GM21367 (cell line): ENCODE results near the gene SPATA17.
"Not testable (repeated sequence)": the region's sequence is repeated elsewhere in the genome, so short reads cannot be mapped to it uniquely, and the experiment has no call there.

Experiments used
- ATAC-seq: cut with Tn5 transposase; IDR thresholded peaks from one replicate; pipeline ENCODE4 v1.9.1; 2021; ENCODE audit not compliant: unreplicated experiment

SPATA17 gene

GRCh38 chr1:217674028-217674729 is 43.0 kb downstream of the SPATA17 start:
- ATAC-seq, result no peak

DNA sequence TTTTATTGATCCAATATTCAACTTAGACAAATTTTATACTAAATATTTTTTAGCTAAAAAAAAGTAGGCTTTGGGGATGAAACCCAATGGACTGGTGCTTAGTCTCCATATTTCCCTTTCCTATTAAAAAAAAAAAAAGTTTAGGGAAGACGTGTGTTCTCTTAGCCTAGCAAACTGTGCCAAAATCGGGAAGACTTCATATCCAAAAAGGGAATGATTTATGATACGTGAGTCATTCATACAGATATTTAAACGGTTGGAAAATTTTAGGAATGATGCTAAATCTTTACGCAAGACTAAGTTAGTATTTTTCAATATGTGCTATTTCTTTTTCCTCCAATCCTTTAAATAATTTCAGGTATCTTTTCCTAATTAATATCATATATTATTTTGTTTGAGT is 50.7 kb downstream of the SPATA17 start:
- ATAC-seq, result no peak

DNA sequence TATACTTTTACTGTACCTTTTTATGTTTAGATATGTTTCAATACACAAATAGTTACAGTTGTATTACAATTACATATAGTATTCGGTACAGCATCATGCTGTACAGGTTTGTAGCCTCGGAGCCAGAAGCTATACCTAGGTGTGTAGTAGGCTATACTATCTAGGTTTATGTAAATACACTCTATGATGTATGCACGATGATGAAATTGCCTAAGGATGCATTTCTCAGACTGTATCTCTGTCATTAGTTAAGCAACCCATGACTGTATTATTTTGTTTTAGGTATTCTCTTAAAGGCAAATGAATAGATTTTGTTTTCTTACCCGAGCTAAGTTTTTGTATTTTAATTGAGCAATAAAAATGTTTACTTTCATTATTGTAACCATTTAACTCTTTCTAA is 56.4 kb downstream of the SPATA17 start:
- no peak for ATAC-seq

GRCh38 chr1:217696140-217696539 is 65.0 kb downstream of the SPATA17 start:
- not testable (repeated sequence) for ATAC-seq

DNA sequence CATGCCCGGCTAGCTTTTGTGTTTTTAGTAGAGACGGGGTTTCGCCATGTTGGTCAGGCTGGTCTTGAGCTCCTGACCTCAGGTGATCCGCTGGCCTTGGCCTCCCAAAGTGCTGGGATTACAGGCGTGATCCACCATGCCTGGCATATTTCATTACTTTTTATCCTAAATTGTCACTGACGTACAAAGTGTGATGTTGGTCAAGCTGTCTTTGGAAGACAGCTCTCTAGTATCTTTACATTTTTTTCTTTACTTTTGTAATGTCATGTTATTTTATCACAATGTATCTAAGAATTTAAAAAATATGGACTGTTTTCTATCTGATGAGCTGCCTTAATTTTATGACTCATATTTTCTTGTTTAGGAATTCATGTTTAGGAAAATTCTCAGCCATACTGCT is 72.2 kb downstream of the SPATA17 start:
- ATAC-seq, result no peak

DNA sequence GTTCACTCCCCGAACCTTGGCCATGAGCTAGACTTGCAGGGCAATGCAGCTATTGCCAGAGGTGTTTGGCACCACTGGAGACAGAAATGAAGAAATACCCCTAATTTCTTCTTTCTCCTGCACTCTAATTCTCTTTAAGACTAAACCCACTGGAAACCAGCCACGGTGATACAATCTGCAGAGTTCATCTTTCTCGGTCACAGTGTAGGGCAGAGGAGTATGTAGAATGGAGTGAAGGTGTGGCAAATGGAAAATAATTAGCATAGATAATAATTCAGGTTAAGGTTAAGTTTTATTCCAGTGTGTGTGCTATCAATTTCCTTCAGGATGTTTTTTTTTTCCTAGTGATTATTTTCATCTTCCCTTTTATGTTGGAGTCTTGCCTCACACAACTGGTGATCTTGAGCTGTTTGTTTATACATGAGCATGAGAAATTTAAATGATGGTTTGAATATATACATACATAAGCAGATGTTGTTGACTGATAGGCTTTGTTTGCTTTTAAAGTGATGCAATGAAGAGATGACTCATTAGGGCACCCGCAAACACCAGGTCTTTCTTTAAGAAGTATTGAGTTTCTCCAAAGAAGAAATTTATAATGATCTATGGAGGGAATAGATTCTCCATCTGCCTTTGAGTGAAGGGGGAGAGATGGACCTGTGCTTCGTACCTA is 81.9 kb downstream of the SPATA17 start:
- ATAC-seq, result no peak

GRCh38 chr1:217715681-217716080 is 84.5 kb downstream of the SPATA17 start:
- ATAC-seq, result no peak

- ATAC-seq, result no peak
Observed at GRCh38 chr1:217717959-217718358, 86.8 kb downstream of the SPATA17 start.

- ATAC-seq, result peak; percentile 43
Observed at GRCh38 chr1:217718873-217719272, 87.7 kb downstream of the SPATA17 start.

DNA sequence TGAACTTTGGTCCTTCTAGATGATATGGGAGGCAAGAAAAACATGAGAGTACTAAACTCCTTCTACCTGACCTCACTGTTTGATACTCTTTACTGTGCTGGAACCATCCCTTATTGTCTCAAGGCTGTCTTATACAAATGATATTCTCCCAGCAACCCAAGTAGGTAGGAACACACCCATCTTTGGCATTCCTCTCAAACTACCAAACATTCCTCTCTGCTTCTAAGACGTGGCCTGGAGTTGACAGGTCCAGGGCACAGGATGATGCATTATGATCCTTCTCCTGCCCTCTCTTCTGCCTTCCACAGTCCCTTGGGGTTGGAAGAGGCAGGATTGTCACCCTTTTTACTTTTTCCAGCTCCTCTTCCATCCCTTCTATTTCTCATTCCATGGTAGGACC is 90.5 kb downstream of the SPATA17 start:
- ATAC-seq, result no peak

DNA sequence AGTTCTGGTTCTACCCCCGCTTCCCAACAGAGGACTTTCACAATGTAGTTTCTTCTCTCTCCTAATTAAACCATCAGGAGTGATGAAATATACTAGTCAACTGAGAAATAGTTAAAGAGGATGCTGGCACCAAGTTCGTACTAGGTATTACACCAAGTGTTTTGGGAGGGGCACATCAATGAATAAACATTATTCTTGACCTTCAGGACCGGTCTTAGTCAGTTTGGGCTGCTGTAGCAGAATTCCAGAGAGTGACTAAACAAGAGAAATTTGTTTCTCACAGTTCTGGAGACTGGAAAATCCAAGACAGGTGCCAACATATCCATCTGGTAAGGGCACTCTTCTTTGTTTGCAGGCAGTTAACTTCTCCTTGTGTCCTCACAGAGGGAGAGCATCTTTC is 103.8 kb downstream of the SPATA17 start:
- no peak for ATAC-seq

DNA sequence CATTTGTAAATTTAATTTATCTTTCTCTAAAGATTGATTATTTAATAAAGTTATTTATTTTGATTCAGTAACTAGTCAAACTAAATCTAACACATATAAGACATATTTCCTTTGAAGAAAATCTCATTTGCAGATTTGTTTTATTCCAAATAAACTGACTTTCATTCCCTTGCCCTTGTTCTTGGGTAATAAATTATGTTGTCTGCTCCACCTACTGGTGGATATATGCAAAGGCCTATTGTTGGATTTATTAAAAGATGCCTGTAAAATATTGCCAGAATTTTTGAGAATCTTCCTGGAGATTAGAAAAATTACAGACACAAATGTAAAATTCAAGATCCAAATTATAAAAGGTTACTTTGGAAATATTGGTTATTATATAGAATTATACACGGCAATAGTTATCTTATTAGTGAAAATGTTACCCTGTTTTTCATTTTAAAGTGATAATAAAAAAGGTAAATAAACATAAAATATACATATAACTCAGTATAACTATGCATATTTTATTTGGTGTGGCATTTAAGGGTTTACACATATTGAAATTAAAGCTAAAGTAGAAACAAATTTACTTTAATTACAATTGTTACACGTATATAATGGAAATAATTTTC is 116.1 kb downstream of the SPATA17 start:
- no peak for ATAC-seq

DNA sequence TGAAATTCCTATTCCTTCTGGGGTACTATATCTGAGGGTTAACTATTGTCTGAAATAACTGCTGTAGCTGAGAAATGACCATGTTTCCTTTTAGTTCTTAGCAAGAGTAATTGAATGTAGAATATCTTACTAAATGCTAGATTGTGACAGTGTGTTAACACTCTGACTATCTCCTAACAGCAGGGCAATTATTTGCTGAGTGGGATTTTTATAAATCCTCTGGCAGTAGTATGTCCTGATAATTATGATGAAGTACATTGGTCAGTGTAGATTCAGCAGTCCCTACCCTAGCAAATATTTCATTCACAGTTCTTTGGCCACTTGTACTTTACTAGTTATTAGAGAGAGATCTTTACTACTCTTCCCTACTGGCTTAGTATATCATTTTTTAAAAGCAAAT is 138.6 kb downstream of the SPATA17 start:
- ATAC-seq, result no peak

DNA sequence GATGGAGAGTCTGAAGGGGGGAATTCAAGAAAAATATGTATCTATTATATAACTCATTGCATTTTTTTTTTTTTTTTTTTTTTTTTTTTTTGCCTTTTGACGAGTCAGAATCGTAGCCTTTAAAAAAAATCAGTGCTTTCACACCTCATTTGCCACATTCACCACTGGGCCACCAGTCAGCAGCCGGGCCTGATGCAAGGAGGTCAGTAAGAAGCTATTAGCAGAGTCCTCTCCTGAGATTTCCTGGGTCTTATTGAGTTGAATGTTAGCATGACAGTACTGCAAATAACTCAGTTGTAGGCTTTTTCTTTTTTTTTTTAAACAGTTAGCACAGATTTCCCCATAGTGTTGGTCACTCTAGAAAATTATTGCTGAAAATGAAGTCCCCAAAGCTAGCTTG is 139.8 kb downstream of the SPATA17 start:
- no peak for ATAC-seq

DNA sequence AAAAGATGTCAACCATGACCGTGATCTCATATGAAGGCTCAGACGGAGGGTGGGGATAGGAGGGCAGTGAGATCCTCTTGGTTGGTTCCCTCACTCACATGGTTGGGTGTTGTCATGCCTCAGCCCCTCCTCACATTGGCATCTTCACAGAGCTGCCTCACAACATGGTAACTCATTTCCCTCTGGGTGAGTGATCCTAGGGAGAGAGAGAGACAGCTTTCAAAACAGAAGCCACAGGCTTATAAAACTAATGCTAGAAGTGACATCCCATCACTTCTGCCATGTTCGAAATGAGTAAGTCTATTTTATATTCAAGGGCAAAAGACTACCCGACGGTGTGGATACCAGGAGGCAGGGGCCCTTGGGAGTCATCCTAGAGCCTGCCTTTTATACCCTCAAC is 145.5 kb downstream of the SPATA17 start:
- no peak for ATAC-seq

DNA sequence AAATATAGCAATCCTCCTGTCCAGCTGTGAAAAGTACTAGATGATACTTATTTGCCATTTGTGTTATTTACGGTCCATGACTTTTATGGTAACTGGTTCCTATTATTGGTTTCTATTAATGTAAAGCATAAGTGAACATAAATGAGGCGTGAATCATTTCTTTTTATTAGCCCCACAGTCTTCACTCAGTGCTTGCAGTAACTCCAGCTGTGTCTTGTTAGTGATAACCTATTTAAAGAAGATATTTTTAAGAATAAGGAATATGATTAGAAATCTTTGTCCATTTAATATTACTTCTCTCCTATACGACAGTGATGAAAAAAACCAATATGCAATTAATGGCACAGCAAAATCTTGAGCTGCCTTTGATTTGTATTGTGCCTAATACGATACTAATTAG is 149.9 kb downstream of the SPATA17 start:
- ATAC-seq, result no peak

DNA sequence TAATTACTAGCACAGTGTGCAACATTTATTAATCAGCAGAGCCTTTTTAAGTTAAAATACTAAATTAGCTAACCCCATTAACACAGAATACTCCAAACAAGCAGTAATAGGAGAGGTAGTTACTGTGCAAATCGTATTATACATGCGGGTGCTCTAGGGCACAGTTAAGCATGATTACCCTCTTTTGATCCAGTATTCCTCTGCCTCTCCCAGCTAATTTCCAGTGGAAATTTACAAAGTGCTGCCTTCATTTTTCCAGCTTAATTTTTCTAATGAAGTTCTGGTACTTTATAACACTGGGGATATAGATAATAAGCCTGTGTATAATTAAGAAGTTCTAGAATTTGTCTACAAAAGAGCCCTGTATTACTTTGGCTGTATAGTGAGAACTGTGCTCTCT is 159.9 kb downstream of the SPATA17 start:
- ATAC-seq, result no peak

DNA sequence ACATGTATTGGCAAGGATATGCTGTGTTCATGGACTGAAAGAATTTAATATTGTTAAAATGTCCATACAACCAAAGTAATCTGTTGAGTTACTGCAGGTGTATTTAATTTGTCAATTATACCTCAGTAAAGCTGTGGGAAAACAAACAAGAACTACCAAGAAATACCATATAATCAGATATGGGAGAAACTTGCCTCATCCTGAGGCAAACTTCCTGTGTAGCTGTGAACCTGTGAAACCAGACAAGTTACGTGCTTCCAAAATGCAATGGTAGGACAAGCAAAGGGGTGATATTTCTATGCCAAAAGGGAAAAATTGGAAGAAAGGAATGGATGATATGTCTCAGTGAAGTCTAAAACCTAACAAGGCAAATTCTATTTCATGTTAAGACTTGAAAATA is 174.6 kb downstream of the SPATA17 start:
- no peak for ATAC-seq

- no peak for ATAC-seq
Observed at GRCh38 chr1:217812175-217812574, 181.0 kb downstream of the SPATA17 start.

DNA sequence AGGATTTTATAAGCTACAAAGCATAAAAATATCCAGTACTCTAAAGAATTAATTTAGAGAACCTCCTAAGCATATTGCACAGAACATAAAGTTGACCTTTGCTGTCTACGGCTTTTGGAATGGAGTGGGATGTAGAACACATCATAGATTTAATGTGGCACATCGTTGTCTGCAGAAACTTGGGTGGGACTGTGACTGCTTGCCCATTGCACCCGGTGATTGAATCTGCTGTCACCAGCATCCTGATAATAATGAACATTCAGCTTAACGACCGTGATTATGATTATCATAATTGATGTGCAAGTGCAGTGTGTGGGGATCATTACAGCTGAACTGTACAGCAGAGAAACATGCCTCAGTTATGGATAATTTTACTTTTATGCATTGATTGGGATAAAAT is 181.9 kb downstream of the SPATA17 start:
- ATAC-seq, result no peak

- no peak for ATAC-seq
Observed at GRCh38 chr1:217837691-217838090, 206.5 kb downstream of the SPATA17 start.

- ATAC-seq, result no peak
Observed at GRCh38 chr1:217839161-217839560, 208.0 kb downstream of the SPATA17 start.
